Smooth muscle cell (in vitro differentiated cells): ENCODE measurements around the gene ASRGL1. TPM values are rescaled to one million over a fixed set of nuclear protein-coding genes. Genes with fewer than 3 reads are reported as not detected.

Experiments used
- DNase-seq: peaks from one replicate; lab custom pipeline; 2025; ENCODE audit not compliant: unreplicated experiment; lab: John Stamatoyannopoulos, UW
- H2AFZ ChIP-seq: fragments of 200-600 bp; sonication (generic); 2 replicates; pipeline ENCODE4 v1.6.0; 2016; ENCODE audit warnings: antibody characterized with exemption, low read depth, mild to moderate bottlenecking
- H3F3A ChIP-seq: fragments of 200-600 bp; sonication (generic); 2 replicates; pipeline ENCODE4 v1.6.0; 2017; ENCODE audit warnings: antibody characterized with exemption, low read depth
- H3K27ac ChIP-seq: fragments of 200-600 bp; sonication (generic); 2 replicates; pipeline ENCODE4 v1.5.1; 2016; ENCODE audit warnings: low read depth, mild to moderate bottlenecking
- H3K27me3 ChIP-seq: fragments of 200-600 bp; sonication (generic); 2 replicates; pipeline ENCODE4 v1.6.1; 2016; ENCODE audit warnings: low read depth, mild to moderate bottlenecking
- H3K36me3 ChIP-seq: fragments of 200-600 bp; sonication (generic); 2 replicates; pipeline ENCODE4 v1.5.1; 2016; ENCODE audit warnings: low read depth
- H3K4me1 ChIP-seq: fragments of 200-600 bp; sonication (generic); 2 replicates; pipeline ENCODE4 v1.5.1; 2016; ENCODE audit warnings: low read depth
- H3K4me2 ChIP-seq: fragments of 200-600 bp; sonication (generic); 2 replicates; pipeline ENCODE4 v1.6.0; 2016; ENCODE audit warnings: mild to moderate bottlenecking
- H3K4me3 ChIP-seq: fragments of 200-600 bp; sonication (generic); 2 replicates; pipeline ENCODE4 v1.5.1; 2016; ENCODE audit warnings: mild to moderate bottlenecking
- H3K79me2 ChIP-seq: fragments of 200-600 bp; sonication (generic); 2 replicates; pipeline ENCODE4 v1.6.0; 2016; ENCODE audit warnings: low read depth, mild to moderate bottlenecking
- H3K9ac ChIP-seq: fragments of 200-600 bp; sonication (generic); 2 replicates; pipeline ENCODE4 v1.6.0; 2016; ENCODE audit warnings: low read depth
- H3K9me3 ChIP-seq: fragments of 200-600 bp; sonication (generic); replicated peaks from 2 replicates; pipeline ENCODE4 v1.5.1; 2016; ENCODE audit warnings: low read depth
- H4K20me1 ChIP-seq: fragments of 200-600 bp; sonication (generic); 2 replicates; pipeline ENCODE4 v1.6.0; 2016; ENCODE audit warnings: low read depth
- CTCF ChIP-seq: fragments of 200-600 bp; sonication (generic); IDR thresholded peaks from 2 replicates; pipeline ENCODE4 v1.5.1; 2017; ENCODE audit warnings: borderline replicate concordance, mild to moderate bottlenecking, antibody characterized with exemption; ENCODE audit not compliant: insufficient read depth, poor library complexity, severe bottlenecking
- WGBS: methylation state at CpG from one replicate; pipeline ENCODE4 v1.1.7; 2016; ENCODE audit warnings: low lambda C conversion rate; 5-methylcytosine and 5-hydroxymethylcytosine counted together
- polyA plus RNA-seq: library from polyadenylated mRNA; unstranded; fragments of >200 nt; fragmentation: Nextera tagmentation; extraction: Ambion mirVana; gene quantifications from 2 replicates; pipeline ENCODE4 v1.2.1, GENCODE V29; 2016
- total RNA-seq: library from RNA; depleted of rRNA; stranded (reverse); fragments of >200 nt; gene quantifications from 2 replicates; pipeline ENCODE4 v1.2.3, GENCODE V29; 2014

ASRGL1 gene
- total and polyA plus RNA-seq, 2 experiments from 2014 or later = 0.97 to 1.4 TPM

GRCh38 chr11:62352355-62353336 lies 15.4 kb downstream of the ASRGL1 start:
- H3K36me3 ChIP-seq = no peaks in the 10 kb centered on the region
- no peaks in the 10 kb centered on the region for H3K4me1 ChIP-seq
- no peak overlapping the region for H3K4me3 ChIP-seq
- H3F3A ChIP-seq = no peaks in the 10 kb centered on the region
- H3K27ac ChIP-seq = no peak overlapping the region
- H3K4me2 ChIP-seq = no peak overlapping the region
- no peak for DNase-seq
- H3K79me2 ChIP-seq = no peaks in the 10 kb centered on the region
- no peak overlapping the region for H3K9ac ChIP-seq
- 89% methylated on average over 9 of the region's 9 CpGs for WGBS
- no peaks in the 10 kb centered on the region for H3K27me3 ChIP-seq
- TF ChIP-seq CTCF = no peak
- no peak overlapping the region for H2AFZ ChIP-seq
- H3K9me3 ChIP-seq = no peaks in the 10 kb centered on the region
- no peaks in the 10 kb centered on the region for H4K20me1 ChIP-seq

GRCh38 chr11:62353841-62354240 lies 16.6 kb downstream of the ASRGL1 start:
- Histone ChIP-seq H3F3A (no peaks in the 10 kb centered on the region), H3K27me3 (no peaks in the 10 kb centered on the region), H3K9me3 (no peaks in the 10 kb centered on the region), H2AFZ (no peak overlapping the region), H3K36me3 (no peaks in the 10 kb centered on the region), H4K20me1 (no peaks in the 10 kb centered on the region), H3K9ac (no peak overlapping the region), H3K4me1 (no peaks in the 10 kb centered on the region), H3K4me2 (no peak overlapping the region), H3K4me3 (no peak overlapping the region), H3K27ac (no peak overlapping the region), H3K79me2 (no peaks in the 10 kb centered on the region)
- 96% methylated on average over 1 of the region's 1 CpG for WGBS
- no peak for TF ChIP-seq CTCF
- DNase-seq = no peak

GRCh38 chr11:62358273-62358672 lies 21.0 kb downstream of the ASRGL1 start:
- DNase-seq = no peak
- no peak overlapping the region for H3K4me2 ChIP-seq
- no peaks in the 10 kb centered on the region for H3K79me2 ChIP-seq
- no peak overlapping the region for H2AFZ ChIP-seq
- 96% methylated on average over 7 of the region's 7 CpGs for WGBS
- H4K20me1 ChIP-seq = no peaks in the 10 kb centered on the region
- H3K36me3 ChIP-seq = no peaks in the 10 kb centered on the region
- no peaks in the 10 kb centered on the region for H3K9me3 ChIP-seq
- no peaks in the 10 kb centered on the region for H3K27me3 ChIP-seq
- TF ChIP-seq CTCF = no peak
- H3K9ac ChIP-seq = no peak overlapping the region
- no peak overlapping the region for H3K27ac ChIP-seq
- no peaks in the 10 kb centered on the region for H3F3A ChIP-seq
- no peak overlapping the region for H3K4me3 ChIP-seq
- no peaks in the 10 kb centered on the region for H3K4me1 ChIP-seq
